HUDEP-2 (cell line): Measurements from ENCODE around the gene MPL.

Experiments used
- DNase-seq, 76 experiments: peaks; one replicate each; lab custom pipeline; 2025; ENCODE audit not compliant: unreplicated experiment in 76 of 76; lab: John Stamatoyannopoulos, UW

MPL gene

DNA sequence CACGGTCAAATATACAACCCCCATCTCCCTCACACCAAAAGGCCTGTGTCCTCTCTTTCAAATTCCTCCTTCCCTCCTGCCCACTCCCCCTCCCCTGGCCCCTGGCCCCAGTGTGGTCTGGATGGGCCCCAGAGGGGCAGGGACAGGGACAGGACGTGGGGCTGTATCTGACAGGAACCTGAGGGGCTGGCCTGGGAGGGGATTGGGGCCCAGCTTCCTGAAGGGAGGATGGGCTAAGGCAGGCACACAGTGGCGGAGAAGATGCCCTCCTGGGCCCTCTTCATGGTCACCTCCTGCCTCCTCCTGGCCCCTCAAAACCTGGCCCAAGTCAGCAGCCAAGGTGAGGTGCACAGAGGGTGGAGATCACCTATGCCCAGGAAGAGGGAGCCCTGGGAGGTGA, at the start of gene MPL:
Gene MPL (plus strand): TSS at position 231 of the 400 bp plus-strand sequence. CDS start 31 bp downstream, at position 262.
- DNase-seq, result no peak

DNA sequence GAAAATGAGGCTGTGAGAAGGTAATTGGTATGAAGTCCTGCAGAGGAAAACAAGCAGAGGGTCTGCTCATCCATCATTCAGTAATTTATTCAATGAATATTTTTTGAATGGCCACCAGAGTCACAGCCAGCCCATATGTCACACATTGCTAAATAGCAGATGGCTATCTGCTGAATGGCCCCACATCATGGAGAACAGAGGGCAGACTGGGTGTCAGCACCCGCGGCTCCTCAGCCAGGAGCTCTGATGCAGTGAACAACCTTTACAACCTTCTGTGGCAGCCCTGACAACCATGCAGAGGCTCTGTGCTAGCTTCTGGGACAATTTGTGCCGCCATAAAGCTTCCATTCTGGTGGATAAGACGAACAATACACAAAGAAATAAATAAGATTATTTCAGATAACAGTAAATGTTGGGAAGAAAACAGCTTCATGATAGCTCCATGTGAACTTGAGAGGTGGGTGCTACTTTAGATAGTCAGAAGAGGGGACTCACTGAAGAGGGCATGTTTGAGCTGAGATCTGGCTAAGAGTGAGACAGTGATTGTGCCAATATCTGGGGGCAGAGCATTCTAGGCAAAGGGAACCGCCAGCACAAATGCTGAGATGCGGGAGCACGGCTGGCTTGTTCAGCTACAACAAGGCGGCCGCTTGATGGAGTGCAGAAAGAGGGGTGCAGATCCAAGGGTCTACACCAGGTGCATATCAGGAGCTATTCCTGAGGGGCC, 49.4 kb upstream of the MPL start:
- DNase-seq, result no peak

DNA sequence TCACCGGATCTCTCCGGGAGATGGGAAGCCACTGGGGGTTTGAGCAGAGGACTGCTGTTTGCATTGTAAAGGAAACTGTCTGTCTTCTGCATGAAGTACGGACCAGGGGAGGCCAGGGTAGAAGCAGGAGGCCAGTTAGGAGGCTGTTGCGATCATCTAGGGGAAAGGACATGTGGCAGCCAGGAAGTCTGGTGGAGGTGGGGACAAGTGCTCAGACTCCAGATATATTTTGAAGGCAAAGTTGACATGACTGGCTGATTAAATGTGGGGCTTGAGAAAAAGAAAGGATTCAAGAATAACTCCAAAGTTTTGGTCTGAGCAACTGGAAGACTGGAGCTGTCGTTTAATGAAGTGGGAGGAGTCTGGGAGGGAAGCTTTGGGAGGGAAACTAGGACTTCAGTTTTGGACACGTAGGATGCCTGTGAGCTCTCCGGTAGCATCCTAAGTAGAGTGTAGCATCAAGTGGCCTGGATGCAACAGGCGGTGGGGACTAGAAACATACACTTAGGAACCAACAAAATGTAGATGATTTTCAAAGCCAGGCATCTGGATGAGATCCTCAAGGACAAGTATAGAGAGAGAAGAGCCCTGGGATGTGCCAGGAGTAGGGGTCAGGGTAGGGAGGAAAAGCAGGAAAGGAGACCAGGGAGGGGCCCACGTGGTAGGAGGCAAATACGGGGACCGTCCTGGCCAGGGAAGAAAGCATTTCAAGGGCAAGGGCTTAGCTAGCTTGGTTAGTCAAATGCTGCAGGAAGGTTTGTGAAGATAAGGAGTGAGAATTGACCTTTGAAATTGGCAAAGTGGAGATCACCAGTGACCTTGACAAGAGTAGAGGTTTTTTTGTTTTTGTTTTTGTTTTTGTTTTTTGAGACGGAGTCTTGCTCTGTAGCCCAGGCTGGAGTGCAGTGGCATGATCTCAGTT, 48.6 kb upstream of the MPL start:
- DNase-seq, result no peak

DNA sequence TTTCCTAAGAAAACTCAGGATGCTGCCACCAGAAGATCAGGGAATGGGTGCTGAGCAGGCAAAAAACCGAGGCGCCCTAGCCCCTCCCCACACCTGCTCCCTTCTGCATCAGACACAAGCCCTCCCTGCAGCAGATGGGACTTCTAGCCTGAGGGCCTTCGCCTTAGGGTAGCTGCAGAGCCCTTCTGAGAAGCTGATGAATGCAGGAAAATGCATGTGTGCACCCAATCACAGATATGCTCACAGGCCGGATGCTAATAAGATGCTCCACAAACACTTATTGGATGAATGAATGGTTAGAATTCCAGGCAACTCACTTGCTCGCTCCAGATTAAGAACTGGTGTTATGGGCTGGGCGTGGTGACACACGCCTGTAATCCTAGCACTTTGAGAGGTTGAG, 45.4 kb upstream of the MPL start:
- no peak for DNase-seq

DNA sequence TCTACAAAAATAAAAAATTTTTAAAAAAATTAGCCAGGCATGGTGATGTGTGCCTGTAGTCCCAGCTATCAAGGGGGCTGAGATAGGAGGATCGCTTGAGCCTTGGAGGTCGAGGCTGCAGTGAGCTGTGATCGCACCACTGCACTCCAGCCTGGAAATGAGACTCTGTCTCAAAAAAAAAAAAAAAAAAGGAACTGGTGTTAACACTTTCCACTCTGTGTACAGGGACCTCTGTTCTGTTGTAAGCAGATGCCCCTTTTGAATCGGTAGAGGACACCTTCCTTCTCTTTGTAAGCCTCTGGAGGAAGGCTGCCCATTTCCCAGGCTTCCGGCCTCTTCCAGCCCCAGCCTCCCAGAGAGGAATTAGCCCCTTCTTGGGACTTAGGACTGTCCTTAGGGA, 44.9 kb upstream of the MPL start:
- no peak for DNase-seq

DNA sequence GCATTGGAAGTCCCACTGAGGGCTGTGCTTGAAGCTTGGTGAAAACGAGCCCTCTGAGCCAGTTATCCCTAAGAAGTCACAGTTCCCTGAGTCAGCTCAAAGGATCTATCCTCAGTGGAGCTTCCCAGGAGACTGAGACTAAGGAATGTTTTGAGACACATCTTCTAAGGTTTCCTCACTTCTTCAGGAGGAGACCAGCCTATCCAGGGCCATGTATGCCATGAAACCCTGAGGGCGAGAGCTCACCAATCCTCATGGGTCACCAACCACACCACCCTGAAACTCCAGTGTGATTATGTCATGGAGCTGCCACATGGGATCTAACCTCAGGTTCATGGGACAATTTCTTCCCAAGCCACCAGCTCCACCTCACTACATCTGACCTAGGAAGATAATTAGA, 44.4 kb upstream of the MPL start:
- no peak for DNase-seq

DNA sequence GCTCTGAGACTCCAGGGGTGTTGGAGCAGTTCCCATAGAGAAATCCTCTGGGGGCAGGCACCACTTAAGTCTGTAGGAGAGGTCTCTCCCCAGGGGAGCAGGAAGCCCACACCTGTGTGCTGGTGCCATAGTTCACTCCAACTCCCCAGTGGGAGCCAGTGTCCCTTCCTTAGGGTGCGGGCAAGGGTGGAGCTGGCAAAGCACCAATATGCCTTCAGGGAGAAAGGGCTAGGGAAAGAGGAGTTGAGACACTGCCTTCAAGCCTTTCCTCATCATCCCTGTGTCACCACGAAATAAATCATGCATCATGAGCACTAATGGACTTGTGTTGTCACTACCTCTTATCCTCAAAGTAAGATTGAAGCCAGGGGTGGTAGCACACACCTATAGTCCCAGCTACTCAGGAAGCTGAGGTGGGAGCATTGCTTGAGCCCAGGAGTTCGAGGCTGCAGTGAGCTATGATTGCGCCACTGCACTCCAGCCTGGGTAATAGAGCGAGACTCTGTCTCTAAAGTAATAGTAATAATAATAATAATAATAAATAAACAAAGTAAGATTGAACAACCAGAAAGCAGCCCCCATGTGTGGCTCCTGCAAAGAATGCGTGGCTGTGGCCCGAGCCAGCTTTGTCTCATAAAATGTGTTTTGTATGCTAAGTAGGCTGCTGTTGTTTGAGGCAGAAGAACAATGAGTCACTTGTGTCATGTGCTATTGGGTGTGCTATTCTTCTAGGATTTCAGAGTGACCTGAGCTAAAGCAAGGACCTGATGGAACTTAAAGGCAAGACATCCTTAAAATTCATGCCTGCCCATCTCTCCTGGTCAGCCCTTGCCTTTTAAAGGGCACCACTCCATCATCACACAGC, 43.5 kb upstream of the MPL start:
- DNase-seq, result no peak

DNA sequence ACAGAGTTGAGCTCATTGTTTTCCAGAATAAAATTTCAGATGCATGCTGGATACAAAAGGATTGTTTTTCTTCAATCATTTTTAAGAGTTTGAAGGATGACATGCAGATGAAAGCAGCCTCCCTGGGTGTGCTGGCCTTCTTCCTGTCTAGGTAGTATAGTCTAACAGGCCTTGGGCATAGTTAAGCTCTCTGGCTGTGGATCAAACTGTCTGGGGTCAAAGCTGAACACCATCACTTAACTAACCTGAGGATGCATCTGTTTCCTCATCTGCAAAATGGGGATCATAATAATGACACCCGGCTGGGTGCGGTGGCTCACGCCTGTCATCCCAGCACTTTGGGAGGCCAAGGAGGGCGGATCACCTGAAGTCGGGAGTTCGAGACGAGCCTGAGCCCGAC, 42.9 kb upstream of the MPL start:
- DNase-seq, result no peak

DNA sequence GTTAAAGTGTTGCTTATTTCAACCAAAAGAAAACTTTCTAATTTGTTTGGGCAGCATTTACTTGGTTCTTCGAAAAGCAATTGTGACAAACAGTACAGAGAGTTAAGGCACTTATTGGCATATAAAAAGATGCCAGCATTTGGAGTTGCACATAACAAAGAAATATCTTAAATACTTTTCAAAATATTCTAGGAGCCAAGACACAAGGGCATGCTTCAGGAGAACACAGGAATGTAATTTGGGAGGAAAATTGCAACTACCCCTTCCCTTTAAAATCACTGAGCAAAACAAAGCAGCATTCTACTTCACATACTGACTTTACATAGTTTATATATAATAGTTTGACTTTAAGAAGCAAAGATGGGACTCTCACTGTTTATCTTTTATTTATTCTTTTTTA, 41.4 kb upstream of the MPL start:
- DNase-seq, result no peak

DNA sequence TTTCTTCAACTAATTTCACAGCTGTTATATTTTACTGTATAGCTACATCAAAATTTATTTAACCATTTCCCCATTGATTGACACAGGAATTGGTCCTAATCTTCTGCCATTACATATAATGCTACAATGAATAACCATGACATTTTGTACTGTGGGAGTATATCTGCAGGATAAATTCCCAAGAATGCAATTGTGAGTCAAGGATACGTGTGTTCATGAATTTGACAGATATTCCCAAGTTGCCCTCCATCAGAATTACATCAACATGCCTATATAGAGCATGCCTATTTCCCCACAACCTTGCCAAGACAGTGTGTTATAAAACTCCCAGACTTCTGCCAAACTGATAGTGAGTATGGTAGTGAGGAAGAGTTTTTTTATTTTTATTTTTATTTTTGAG, 39.6 kb upstream of the MPL start:
- no peak for DNase-seq

DNA sequence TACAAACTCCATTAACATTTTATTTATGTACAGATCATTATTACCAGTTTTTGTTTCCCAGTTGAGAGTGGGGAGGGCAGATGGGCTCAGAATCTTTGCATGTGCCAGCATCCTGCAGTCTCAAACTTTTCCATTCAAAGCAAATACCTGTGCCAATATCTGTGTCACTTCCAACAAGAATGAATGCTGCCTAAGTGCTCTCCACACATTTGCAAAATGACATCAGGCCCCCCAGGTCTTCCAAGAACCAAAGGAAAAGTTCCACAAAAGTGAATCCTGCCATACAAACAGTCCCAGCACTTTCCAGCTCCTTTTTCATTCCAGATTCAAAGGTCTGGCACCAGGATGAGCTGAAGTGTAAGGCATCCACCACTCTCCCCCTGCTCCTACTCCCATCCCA, 38.5 kb upstream of the MPL start:
- DNase-seq, result no peak

DNA sequence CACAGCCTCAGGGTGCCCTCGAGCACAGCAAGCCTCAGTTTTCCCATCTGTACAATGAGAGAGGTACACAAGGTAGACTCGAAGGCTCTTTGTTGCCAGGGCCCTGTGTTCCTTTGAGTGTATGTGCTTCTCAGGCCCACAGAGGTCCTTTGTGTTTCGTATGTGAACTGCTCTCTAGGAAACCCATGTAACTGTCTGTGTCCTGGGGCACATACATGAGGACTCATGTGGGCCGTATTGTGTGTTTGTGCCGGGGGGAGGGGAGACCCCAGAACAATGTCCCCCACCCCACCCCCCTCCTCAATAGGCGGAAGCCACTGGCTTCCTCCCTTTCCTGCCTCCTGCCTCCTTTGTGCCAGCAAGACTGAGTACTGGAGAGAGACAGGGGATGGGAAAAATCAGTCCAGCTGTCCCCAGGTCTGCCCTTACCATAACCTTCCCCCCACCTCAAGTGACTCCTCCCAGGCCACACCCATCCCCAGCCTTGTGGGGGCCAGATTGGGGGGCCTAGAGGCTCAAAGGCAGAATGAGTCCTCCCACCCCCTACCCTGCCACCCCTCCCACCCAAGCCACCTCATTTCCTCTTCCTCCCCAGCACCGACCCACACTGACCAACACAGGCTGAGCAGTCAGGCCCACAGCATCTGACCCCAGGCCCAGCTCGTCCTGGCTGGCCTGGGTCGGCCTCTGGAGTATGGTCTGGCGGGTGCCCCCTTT, 37.1 kb upstream of the MPL start, which contains the start of gene TIE1:
Gene TIE1 (plus strand): TSS at position 605 of the 717 bp plus-strand sequence. CDS start 90 bp downstream, at position 695.
- DNase-seq, result no peak

DNA sequence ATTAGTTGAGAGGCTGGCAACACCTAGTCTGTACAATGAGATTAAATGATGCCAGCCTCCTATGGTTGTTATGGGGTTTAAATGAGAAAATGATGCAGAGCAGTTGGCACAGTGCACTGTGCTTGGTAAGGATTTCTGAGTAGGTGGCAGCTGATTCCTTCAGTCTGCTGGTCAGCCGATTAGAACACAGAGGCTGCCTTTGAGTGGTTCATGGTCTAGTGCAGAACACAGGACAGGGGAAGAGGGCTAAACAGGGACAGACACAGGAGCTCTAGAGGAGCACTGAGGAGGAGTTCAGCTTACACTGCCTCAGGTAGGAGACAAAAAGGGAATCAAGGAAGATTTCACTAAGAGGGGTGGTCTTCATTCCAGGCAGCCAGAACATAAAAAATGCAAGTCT, 35.4 kb upstream of the MPL start:
- no peak for DNase-seq

DNA sequence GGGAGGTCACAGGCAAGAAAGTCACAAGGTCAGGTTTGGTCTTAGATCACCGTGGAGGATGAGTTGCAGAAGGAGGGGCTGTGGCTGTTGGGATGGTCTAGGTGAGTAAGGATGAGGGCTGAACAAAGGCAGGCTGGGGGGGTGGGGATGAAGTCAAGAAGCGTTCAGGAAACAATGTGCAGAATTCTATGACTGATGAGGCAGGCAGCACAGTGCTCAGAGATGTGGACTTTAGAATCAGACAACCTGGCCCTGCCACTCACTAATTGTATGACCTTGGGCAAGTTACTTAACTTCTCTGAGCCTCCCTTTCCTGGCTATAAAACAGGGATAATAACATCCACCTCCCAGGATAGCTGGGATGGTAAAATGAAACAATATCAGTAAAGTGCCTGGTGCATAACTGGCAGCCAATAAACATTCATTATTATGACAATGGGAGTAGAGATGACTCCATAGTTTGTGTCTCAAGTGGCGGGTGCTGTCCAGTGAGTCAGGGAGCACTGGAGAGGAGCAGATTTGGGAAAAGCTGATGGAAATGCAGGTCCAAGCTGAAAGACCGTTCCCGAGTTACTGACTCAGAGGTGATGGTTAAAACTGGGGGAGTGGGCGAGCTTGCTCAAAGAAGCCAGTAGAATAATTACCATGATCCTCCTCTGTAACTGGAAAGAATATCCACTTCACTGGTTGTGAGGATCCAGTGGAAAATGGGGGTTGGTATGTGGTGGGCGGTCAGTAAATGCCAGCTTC, 34.7 kb upstream of the MPL start:
- no peak for DNase-seq

DNA sequence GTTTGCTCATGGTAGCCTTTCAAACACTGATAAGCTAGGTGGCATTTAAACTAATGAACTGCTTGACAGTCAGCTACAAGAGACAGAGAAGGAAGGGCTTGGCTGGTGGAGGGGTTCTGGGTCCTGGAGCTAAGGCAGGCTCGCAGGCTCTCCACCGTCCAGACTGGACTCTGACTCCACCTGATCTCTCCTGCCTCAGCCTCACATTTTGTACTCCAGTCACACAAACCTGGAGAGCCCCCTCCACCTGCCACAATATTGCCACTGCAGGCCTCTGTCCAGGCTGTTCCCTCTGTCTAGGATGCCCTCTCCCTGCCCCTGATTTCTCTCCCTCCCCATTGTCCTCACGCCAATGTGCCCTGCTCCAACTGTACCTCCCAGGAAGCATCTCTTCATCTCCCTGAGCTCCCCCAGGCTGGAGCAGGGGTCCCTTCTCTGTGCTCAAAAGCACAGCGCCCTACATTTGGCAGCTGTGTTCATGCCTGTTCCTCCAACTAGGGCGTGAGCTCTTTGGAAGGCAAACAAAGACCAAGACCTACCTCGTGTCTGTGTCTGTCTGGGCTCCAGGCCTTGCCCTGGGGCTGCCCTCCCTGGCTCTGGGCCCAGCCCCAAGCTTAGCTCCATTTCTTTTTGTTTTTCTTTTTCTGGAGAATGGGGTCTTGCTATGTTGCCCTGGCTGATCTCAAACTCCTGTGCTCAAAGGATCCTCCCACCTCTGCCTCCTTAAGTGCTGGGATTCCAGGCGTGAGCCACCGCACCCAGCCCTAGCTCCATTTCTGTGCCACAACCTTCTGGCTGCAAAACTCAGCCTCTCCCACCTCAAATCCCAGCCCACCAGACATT, 33.9 kb upstream of the MPL start:
- no peak for DNase-seq

DNA sequence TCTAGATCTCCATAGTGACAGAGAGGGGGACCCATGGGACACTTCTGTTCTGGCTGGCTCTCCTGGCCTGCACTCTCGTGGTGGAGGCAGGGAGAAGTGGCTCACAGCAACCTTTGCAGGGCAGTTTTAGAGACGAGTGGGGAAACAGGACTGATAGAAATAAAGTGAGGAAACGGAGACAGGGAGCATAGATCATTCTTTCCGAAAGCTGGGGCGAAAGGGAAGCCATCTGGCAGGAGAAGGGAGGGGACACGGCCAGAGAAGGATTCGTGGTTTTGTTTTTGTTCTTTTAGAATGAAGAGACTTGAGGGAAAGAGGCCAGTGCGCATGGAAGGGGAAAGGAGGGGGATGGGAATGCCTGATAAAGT, 33.3 kb upstream of the MPL start:
- DNase-seq, result no peak

DNA sequence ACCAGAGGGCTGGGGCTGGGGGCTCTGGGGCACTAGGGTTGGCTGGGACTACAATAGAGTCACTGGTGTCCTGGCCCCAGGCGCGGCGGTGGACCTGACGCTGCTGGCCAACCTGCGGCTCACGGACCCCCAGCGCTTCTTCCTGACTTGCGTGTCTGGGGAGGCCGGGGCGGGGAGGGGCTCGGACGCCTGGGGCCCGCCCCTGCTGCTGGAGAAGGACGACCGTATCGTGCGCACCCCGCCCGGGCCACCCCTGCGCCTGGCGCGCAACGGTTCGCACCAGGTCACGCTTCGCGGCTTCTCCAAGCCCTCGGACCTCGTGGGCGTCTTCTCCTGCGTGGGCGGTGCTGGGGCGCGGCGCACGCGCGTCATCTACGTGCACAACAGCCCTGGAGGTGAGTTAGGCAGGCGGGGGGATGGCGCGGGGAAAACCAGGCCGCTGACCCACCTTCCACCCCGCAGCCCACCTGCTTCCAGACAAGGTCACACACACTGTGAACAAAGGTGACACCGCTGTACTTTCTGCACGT, 32.8 kb upstream of the MPL start:
- DNase-seq, result no peak

DNA sequence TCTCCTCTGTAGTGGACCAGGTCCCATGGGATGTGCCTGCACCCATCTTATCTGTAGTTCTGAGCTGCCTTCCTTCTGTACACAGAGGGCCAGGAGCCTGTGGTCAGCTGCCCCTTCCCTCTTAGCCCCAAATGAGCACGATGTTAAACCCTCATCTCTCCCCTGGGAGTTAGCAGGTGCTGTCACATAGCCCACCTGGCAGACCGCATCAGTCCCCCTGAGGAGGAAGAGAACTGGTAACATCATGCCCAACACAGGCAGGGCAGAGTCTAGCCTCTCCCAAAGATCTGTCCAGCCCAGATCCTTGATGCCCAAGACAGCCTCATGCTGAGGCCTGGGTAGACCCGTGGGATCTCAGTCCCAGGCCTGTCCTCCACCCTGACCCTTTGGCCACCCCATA, 32.2 kb upstream of the MPL start:
- no peak for DNase-seq
